ENCODE data around the gene MAP3K10.
"Not testable (repeated sequence)": the region's sequence is repeated elsewhere in the genome, so short reads cannot be mapped to it uniquely, and the experiment has no call there.

The MAP3K10 gene

DNA sequence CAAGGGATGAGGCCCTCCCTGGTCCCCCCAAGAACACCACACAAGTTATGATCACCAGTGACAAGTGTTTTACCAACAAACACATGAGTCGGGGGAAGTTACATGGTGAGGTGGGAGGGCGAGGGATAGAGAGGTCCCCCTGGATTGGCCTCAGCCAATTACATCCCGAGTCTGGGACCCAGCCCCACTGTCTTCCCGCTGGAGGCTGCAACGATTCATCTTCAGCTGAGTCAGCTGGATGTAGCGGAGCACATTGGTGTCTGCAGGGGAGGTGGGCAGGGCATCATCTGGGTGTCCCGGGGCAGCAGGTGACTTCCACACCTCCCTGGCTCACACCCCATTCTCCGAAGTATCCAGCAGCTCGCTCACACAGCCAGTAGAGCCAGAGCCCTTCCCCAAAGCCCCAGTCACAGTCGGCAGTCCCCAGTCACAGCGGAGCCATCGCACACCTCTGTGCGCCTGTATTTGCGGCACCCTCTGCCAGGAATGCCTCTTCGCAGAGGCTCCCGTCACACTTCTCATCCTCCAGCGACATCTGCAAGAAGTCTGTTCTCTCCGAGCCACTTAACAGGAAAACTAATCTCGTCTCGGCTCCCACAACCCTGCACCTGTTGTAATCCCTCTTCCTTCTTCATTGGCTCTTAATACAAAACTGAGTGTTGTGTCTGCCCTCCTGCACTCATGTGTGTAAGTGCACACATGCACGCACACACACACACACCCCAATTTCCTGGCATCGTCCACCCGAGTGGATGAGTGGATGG, 25.0 kb downstream of the MAP3K10 start:
- H3K4me3 Mint-ChIP-seq: no peak overlapping the region
- no peak overlapping the region for H3K27ac Mint-ChIP-seq
- H3K4me1 Mint-ChIP-seq: peaks cover 4% of the 10 kb centered on the region
- CTCF ChIA-PET: no interaction called here
- peaks cover 54% of the 10 kb centered on the region for H3K27me3 Mint-ChIP-seq
- H3K9me3 Mint-ChIP-seq: no peaks in the 10 kb centered on the region
- no peak for DNase-seq
- H3K36me3 Mint-ChIP-seq: peaks cover 3% of the 10 kb centered on the region

DNA sequence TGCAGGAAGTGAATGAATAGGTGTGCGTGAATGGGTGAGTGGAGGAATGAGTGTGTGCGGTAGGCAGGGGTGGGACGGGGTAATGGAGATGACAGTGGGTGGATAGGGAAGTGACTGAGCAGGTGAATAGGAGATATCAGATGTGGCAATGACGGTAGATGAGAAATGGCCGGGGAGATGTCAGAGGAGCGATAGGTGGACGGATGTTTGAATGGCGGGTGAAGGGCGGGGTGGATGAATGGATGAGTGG, 25.5 kb downstream of the MAP3K10 start:
- peaks cover 55% of the 10 kb centered on the region for H3K27me3 Mint-ChIP-seq
- H3K4me3 Mint-ChIP-seq: no peak overlapping the region
- no peak overlapping the region for H3K27ac Mint-ChIP-seq
- DNase-seq: no peak
- H3K4me1 Mint-ChIP-seq: peaks cover 4% of the 10 kb centered on the region
- no peaks in the 10 kb centered on the region for H3K9me3 Mint-ChIP-seq
- peaks cover 3% of the 10 kb centered on the region for H3K36me3 Mint-ChIP-seq
- CTCF ChIA-PET: interaction anchor here (0.7 kb wide), 1 partner anchor 26 kb away, joined by 3 read pairs; no protein-coding TSS in a partner anchor

- H3K9me3 Mint-ChIP-seq: peaks cover 3% of the 10 kb centered on the region
- DNase-seq: no peak
- no peak overlapping the region for H3K27ac Mint-ChIP-seq
- CTCF ChIA-PET: interaction anchor here (0.7 to 1.2 kb wide), 2 partner anchors 11 to 26 kb away, joined by 3 read pairs; no protein-coding TSS in a partner anchor
- peaks cover 8% of the 10 kb centered on the region for H3K4me1 Mint-ChIP-seq
- peaks cover 5% of the 10 kb centered on the region for H3K36me3 Mint-ChIP-seq
- H3K4me3 Mint-ChIP-seq: no peak overlapping the region
- peaks cover 60% of the 10 kb centered on the region for H3K27me3 Mint-ChIP-seq
Measured at GRCh38 chr19:40217027-40217810, 26.0 kb downstream of the MAP3K10 start.

GRCh38 chr19:40217934-40218890, 27.0 kb downstream of the MAP3K10 start, which contains the start of gene TTC9B:
Gene TTC9B (minus strand): TSS chr19:40218384. CDS start chr19:40218381, 3 bp downstream.
- peaks cover 70% of the 10 kb centered on the region for H3K27me3 Mint-ChIP-seq
- H3K4me3 Mint-ChIP-seq: no peak within 1 kb of the TSS
- CTCF ChIA-PET: interaction anchor here (1.2 kb wide), 1 partner anchor 10 kb away, joined by 3 read pairs; no protein-coding TSS in a partner anchor
- H3K4me1 Mint-ChIP-seq: peaks cover 8% of the 10 kb centered on the region
- peak; percentile 73 for DNase-seq
- no peak within 1 kb of the TSS for H3K27ac Mint-ChIP-seq
- peaks cover 3% of the 10 kb centered on the region for H3K9me3 Mint-ChIP-seq
- H3K36me3 Mint-ChIP-seq: peaks cover 2% of the 10 kb centered on the region

DNA sequence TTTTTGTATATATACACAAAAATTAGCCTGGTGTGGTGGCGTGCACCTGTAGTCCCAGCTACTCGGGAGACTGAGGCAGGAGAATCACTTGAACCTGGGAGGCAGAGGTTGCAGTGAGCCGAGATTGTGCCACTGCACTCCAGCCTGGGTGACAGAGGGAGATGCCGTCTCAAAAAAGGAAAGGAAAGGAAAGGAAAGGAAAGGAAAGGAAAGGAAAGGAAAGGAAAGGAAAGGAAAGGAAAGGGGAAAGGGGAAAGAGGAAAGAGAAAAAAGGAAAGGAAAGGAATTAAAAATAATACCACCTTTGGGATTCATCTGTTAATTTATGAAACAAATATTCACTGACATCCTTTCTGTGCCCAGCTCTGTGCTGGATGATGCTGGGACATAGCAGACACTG, 27.8 kb downstream of the MAP3K10 start:
- CTCF ChIA-PET, DNase-seq, H3K4me3 Mint-ChIP-seq, H3K27ac Mint-ChIP-seq, H3K9me3 Mint-ChIP-seq, H3K36me3 Mint-ChIP-seq: not testable (repeated sequence)
- Mint-ChIP-seq H3K27me3 (peaks cover 78% of the 10 kb centered on the region), H3K4me1 (peaks cover 12% of the 10 kb centered on the region)

DNA sequence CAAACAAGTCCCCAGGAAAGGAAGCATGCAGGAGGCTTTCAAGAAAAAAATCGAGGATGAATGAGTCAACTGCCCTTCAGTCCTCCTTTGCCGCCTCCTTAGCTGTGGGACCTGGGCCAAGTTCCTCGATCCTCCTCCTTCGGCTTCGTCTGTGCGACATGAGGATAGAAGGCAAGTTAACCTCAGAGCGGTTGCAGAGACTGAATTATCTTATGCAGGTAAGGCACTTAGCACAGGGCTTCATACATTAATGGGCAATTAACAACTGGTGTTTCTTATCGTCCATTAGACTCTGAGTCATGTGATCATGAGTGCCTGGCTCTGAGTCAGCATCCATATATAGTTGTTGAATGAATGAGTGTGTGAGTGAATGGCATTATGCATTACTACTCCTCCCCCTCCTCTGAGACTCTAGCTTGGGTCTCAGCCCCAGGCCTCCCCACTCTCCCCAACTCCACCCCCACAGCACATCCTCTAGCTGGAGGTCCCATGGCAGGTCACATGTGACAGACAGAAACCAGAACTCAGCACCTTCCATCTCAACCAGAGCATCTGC, 28.6 kb downstream of the MAP3K10 start:
- H3K27ac Mint-ChIP-seq: no peak overlapping the region
- H3K27me3 Mint-ChIP-seq: peaks cover 86% of the 10 kb centered on the region
- CTCF ChIA-PET: interaction anchor here (0.6 to 1.0 kb wide), 2 partner anchors 358 to 659 kb away, joined by 3 read pairs; no protein-coding TSS in a partner anchor
- no peak overlapping the region for H3K4me3 Mint-ChIP-seq
- peaks cover 14% of the 10 kb centered on the region for H3K4me1 Mint-ChIP-seq
- peaks cover 3% of the 10 kb centered on the region for H3K9me3 Mint-ChIP-seq
- peaks cover 2% of the 10 kb centered on the region for H3K36me3 Mint-ChIP-seq
- no peak for DNase-seq

DNA sequence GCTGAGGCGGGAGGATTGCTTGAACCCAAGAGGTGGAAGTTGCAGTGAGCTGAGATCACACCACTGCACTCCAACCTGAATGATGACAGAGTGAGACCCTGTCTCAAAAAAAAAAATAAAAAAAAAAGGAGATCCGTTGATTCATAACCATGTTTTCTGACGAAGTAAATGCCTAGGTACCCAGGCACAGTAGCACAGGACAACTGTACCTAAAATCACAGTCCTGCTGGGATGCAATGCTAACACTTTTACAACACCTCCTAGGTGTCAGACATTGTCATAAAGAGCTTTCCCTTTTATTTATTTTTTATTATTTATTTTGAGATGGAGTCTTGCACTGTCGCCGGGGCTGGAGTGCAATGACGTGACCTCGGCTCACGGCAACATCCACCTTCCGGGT, 29.4 kb downstream of the MAP3K10 start:
- H3K27ac Mint-ChIP-seq: no peak overlapping the region
- H3K27me3 Mint-ChIP-seq: peaks cover 92% of the 10 kb centered on the region
- CTCF ChIA-PET: interaction anchor here (1.0 to 1.1 kb wide), 3 partner anchors 37 to 359 kb away, joined by 3 to 7 read pairs (median 3); no protein-coding TSS in a partner anchor
- H3K36me3 Mint-ChIP-seq: peaks cover 2% of the 10 kb centered on the region
- peaks cover 17% of the 10 kb centered on the region for H3K4me1 Mint-ChIP-seq
- H3K9me3 Mint-ChIP-seq: peaks cover 3% of the 10 kb centered on the region
- H3K4me3 Mint-ChIP-seq: no peak overlapping the region
- DNase-seq: no peak

GRCh38 chr19:40221858-40222619, 30.8 kb downstream of the MAP3K10 start:
- no peak overlapping the region for H3K27ac Mint-ChIP-seq
- no peak overlapping the region for H3K4me3 Mint-ChIP-seq
- H3K9me3 Mint-ChIP-seq: peaks cover 3% of the 10 kb centered on the region
- peaks cover 2% of the 10 kb centered on the region for H3K36me3 Mint-ChIP-seq
- H3K4me1 Mint-ChIP-seq: peaks cover 17% of the 10 kb centered on the region
- peak; percentile 84 for DNase-seq
- CTCF ChIA-PET: interaction anchor here (0.9 to 1.5 kb wide), 2 partner anchors 83 kb away, joined by 3 to 4 read pairs; no protein-coding TSS in a partner anchor
- peaks cover 92% of the 10 kb centered on the region for H3K27me3 Mint-ChIP-seq

DNA sequence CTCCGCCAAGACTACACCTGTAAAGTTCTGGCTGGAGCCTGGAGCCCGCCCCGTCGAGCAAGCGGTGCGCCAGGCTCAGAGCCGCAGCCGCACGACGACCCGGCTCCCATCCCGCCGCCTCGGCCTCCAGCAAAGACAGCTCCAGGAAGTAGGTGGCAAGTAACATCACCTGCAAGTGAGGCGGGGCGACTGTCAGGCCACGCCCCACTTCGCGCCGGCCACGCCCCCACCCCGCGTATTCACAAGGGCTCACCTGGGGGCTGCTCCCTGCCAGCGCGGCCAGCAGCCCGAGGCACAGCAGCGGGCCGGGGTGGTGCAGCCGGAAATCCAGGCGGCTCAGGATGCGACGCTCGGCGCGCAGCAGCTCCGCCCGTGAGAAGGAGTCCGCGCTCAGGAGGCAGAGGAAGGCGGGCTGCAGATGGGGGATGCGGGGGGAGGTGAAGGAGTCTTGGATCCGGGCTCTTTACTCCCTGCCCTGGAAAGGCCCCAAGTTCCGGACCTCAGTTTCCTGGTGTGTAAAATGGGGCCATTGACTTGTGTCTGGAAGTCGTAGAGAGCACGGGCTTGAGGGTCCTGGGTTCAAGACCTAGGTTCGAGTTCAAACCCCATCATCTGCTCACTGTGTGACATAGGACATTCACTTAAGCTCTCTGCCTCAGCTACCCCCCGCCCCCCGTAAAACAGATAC, 32.1 kb downstream of the MAP3K10 start:
- peak; percentile 65 for DNase-seq
- peaks cover 17% of the 10 kb centered on the region for H3K4me1 Mint-ChIP-seq
- H3K27me3 Mint-ChIP-seq: peaks cover 88% of the 10 kb centered on the region
- CTCF ChIA-PET: interaction anchor here (1.5 kb wide), 1 partner anchor 84 kb away, joined by 4 read pairs; no protein-coding TSS in a partner anchor
- peaks cover 2% of the 10 kb centered on the region for H3K36me3 Mint-ChIP-seq
- no peak overlapping the region for H3K4me3 Mint-ChIP-seq
- no peak overlapping the region for H3K27ac Mint-ChIP-seq
- peaks cover 3% of the 10 kb centered on the region for H3K9me3 Mint-ChIP-seq

DNA sequence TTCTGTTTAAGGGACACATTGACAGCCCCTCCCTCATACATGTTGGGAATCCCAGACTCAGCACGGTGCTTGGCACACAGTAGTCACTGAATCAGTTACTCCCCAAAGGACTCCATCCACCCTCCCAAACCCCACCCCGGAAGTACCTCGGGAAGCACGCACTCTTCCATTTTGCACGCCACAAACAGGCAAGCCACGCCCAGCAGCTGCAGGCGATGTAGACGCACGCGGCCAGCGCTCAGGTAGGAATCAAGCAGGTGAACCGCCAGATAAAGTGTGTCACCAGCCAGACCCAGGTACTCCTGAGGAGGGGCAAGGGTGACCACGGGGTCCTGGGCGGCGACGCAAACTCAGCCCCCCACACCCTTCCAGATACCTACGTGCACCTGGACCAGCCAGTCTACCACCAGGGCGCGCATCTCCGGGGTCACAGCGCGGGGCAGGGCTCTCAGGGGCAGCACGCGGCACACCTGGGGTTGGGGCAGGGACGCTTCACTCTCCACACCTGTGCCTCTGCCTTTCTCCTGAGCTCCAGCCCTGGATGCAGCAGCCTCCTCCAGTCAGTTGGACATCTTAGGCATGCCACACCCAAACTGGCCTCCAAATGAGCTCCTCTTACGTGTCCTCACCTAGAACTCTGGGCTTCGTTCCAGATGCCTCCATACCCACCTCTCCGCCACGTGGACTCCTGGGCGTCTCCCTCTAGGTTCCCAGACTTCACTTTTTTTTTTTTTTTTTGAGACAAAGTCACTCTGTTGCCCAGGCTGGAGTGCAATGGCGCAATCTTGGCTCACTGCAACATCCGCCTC, 33.3 kb downstream of the MAP3K10 start:
- no peak for DNase-seq
- CTCF ChIA-PET: no interaction called here
- H3K27me3 Mint-ChIP-seq: peaks cover 79% of the 10 kb centered on the region
- H3K4me3 Mint-ChIP-seq: no peak overlapping the region
- H3K4me1 Mint-ChIP-seq: peaks cover 21% of the 10 kb centered on the region
- H3K27ac Mint-ChIP-seq: no peak overlapping the region
- H3K9me3 Mint-ChIP-seq: peaks cover 3% of the 10 kb centered on the region
- H3K36me3 Mint-ChIP-seq: peaks cover 2% of the 10 kb centered on the region

- peaks cover 3% of the 10 kb centered on the region for H3K9me3 Mint-ChIP-seq
- H3K36me3 Mint-ChIP-seq: peaks cover 2% of the 10 kb centered on the region
- H3K27me3 Mint-ChIP-seq: peaks cover 68% of the 10 kb centered on the region
- DNase-seq: no peak
- no peak overlapping the region for H3K4me3 Mint-ChIP-seq
- no peak overlapping the region for H3K27ac Mint-ChIP-seq
- CTCF ChIA-PET: no interaction called here
- peaks cover 25% of the 10 kb centered on the region for H3K4me1 Mint-ChIP-seq
Measured at GRCh38 chr19:40225440-40226305, 34.4 kb downstream of the MAP3K10 start.

All from activated naive CD4-positive, alpha-beta T cell treated with anti-CD3 and anti-CD28 coated beads, Interleukin-2, amount 10 ng/mL, durations not matched to agents 7 days and 5 days (primary cell).